ENCODE measurements around the gene GLB1L3.

Gene GLB1L3

GRCh38 chr11:134349109-134349801 lies 73.1 kb downstream of the GLB1L3 start:
- no peak for TF ChIP-seq REST (IDR thresholded peaks at IDR 0.05; ENCODE audit: insufficient replicate concordance, low read depth)
- TF ChIP-seq GABPA (IDR thresholded peaks at IDR 0.05; ENCODE audit: low read depth), result no peak
- TF ChIP-seq SPI1 (IDR thresholded peaks at IDR 0.05; ENCODE audit: borderline replicate concordance, low read depth), result no peak
- no peak for TF ChIP-seq POLR2AphosphoS5 (IDR thresholded peaks at IDR 0.05; ENCODE audit: low read depth)
- TF ChIP-seq CTCF (IDR thresholded peaks at IDR 0.05; ENCODE audit: insufficient read depth, low read length), result no peak
- Histone ChIP-seq H3K27me3 (ENCODE audit: insufficient read depth, poor library complexity, severe bottlenecking) (no peaks in the 10 kb centered on the region), H3K27ac (replicated peaks) (no peak overlapping the region), H3K4me3 (replicated peaks; ENCODE audit: insufficient read depth, low read length) (no peak overlapping the region)
- no peak for DNase-seq (ENCODE audit: low read depth in 1 of 2, low spot score in 1 of 2)

- DNase-seq (ENCODE audit: low read depth in 1 of 2, low spot score in 1 of 2), result no peak
- TF ChIP-seq CTCF (IDR thresholded peaks at IDR 0.05; ENCODE audit: insufficient read depth, low read length) (no peak), REST (IDR thresholded peaks at IDR 0.05; ENCODE audit: insufficient replicate concordance, low read depth) (no peak), SPI1 (IDR thresholded peaks at IDR 0.05; ENCODE audit: borderline replicate concordance, low read depth) (no peak), POLR2AphosphoS5 (IDR thresholded peaks at IDR 0.05; ENCODE audit: low read depth) (no peak), GABPA (IDR thresholded peaks at IDR 0.05; ENCODE audit: low read depth) (no peak)
- Histone ChIP-seq H3K4me3 (replicated peaks; ENCODE audit: insufficient read depth, low read length) (no peak overlapping the region), H3K27me3 (ENCODE audit: insufficient read depth, poor library complexity, severe bottlenecking) (no peaks in the 10 kb centered on the region), H3K27ac (replicated peaks) (no peak overlapping the region)
These were observed 73.7 kb downstream of the GLB1L3 start for GRCh38 chr11:134349802-134350355.

GRCh38 chr11:134350381-134350780 lies 74.2 kb downstream of the GLB1L3 start:
- TF ChIP-seq SPI1 (IDR thresholded peaks at IDR 0.05; ENCODE audit: borderline replicate concordance, low read depth) (no peak), GABPA (IDR thresholded peaks at IDR 0.05; ENCODE audit: low read depth) (no peak), REST (IDR thresholded peaks at IDR 0.05; ENCODE audit: insufficient replicate concordance, low read depth) (no peak), CTCF (IDR thresholded peaks at IDR 0.05; ENCODE audit: insufficient read depth, low read length) (no peak), POLR2AphosphoS5 (IDR thresholded peaks at IDR 0.05; ENCODE audit: low read depth) (no peak)
- no peak for DNase-seq (ENCODE audit: low read depth in 1 of 2, low spot score in 1 of 2)

More at GRCh38 chr11:134350381-134350780, 74.2 kb downstream of the GLB1L3 start:
- Histone ChIP-seq H3K4me3 (replicated peaks; ENCODE audit: insufficient read depth, low read length) (no peak overlapping the region), H3K27me3 (ENCODE audit: insufficient read depth, poor library complexity, severe bottlenecking) (no peaks in the 10 kb centered on the region), H3K27ac (replicated peaks) (no peak overlapping the region)

All from HL-60 (cell line).